Measurements from ENCODE around the gene ALOX15B. TPM values are rescaled to one million over a fixed set of nuclear protein-coding genes. Genes with fewer than 3 reads are reported as not detected.

Gene ALOX15B
- total RNA-seq, 1 experiment from 2014 or later = not detected

GRCh38 chr17:8025176-8025911 is 13.5 kb upstream of the ALOX15B start:
- peaks cover 9% of the 10 kb centered on the region for H3K4me1 ChIP-seq (replicated peaks; ENCODE audit: insufficient read depth)
- POLR2A ChIA-PET (ENCODE audit: unreplicated experiment) = no interaction called here
- CTCF ChIA-PET = no interaction called here
- H4K20me1 ChIP-seq (ENCODE audit: insufficient read depth) = no peaks in the 10 kb centered on the region
- H3K9me2 ChIP-seq (ENCODE audit: insufficient read depth) = no peaks in the 10 kb centered on the region
- TF ChIP-seq CTCF (conservative IDR thresholded peaks at IDR 0.05) (no peak), EZH2 (IDR thresholded peaks at IDR 0.05; ENCODE audit: low read depth) (no peak)
- intact Hi-C loops (cut with micrococcal nuclease; ENCODE audit: unreplicated experiment) = no loop called here
- no peaks in the 10 kb centered on the region for H3K9me3 ChIP-seq (ENCODE audit: insufficient read depth, low read depth)
- no peak overlapping the region for H3K4me2 ChIP-seq
- no peak for DNase-seq
- no peaks in the 10 kb centered on the region for H3K79me2 ChIP-seq (ENCODE audit: low read depth)
- H3F3A ChIP-seq (ENCODE audit: insufficient read depth, low read depth) = peaks cover 5% of the 10 kb centered on the region; the same call in 1 of the 2 replicates
- H3K36me3 ChIP-seq (ENCODE audit: low read depth) = no peaks in the 10 kb centered on the region
- H3K27ac ChIP-seq = no peak overlapping the region
- H2AFZ ChIP-seq = no peak overlapping the region
- H3K4me3 ChIP-seq = no peak overlapping the region
- no TSS peak for BruUV-seq (replicated peaks)
- H3K27me3 ChIP-seq (ENCODE audit: insufficient read depth, low read depth) = no peaks in the 10 kb centered on the region

DNA sequence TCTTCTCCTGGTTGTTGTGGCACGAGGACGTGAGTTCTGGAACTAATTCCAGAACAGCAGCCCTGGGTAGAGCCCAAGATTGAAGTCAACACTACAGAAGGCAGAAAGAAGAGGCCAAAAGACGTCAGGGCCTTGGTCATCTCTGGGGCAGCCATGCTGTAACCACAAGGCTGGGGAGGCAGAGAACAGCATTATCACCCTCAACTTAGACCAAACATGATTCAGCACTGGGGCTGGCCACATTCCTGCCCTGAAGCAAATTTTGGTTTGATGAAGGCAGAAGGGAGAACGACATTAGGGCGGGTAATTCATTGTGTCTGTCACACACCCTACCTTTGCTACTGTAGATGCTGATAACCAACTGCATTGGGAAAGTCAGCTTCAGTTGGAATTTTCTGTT is 9.7 kb upstream of the ALOX15B start:
- Histone ChIP-seq H2AFZ (0 out of 2 replicates have a peak overlapping the region, but pooled peaks have one; percentile 39), H3K36me3 (ENCODE audit: low read depth) (no peaks in the 10 kb centered on the region), H3K9me2 (ENCODE audit: insufficient read depth) (no peaks in the 10 kb centered on the region), H3K4me2 (peak overlapping the region; percentile 18), H3K4me3 (no peak overlapping the region), H3K79me2 (ENCODE audit: low read depth) (no peaks in the 10 kb centered on the region), H4K20me1 (ENCODE audit: insufficient read depth) (no peaks in the 10 kb centered on the region), H3K27ac (no peak overlapping the region), H3K27me3 (ENCODE audit: insufficient read depth, low read depth) (no peaks in the 10 kb centered on the region), H3K4me1 (replicated peaks; ENCODE audit: insufficient read depth) (peaks cover 9% of the 10 kb centered on the region), H3K9me3 (ENCODE audit: insufficient read depth, low read depth) (no peaks in the 10 kb centered on the region), H3F3A (ENCODE audit: insufficient read depth, low read depth) (peaks cover 5% of the 10 kb centered on the region; the same call in 1 of the 2 replicates)
- peak; percentile 61 to 74 for DNase-seq
- CTCF ChIA-PET = no interaction called here
- TF ChIP-seq CTCF (conservative IDR thresholded peaks at IDR 0.05) = no peak
- TF ChIP-seq EZH2 (IDR thresholded peaks at IDR 0.05; ENCODE audit: low read depth) = no peak
- POLR2A ChIA-PET (ENCODE audit: unreplicated experiment) = no interaction called here
- intact Hi-C loops (cut with micrococcal nuclease; ENCODE audit: unreplicated experiment) = no loop called here
- BruUV-seq (replicated peaks) = no TSS peak

DNA sequence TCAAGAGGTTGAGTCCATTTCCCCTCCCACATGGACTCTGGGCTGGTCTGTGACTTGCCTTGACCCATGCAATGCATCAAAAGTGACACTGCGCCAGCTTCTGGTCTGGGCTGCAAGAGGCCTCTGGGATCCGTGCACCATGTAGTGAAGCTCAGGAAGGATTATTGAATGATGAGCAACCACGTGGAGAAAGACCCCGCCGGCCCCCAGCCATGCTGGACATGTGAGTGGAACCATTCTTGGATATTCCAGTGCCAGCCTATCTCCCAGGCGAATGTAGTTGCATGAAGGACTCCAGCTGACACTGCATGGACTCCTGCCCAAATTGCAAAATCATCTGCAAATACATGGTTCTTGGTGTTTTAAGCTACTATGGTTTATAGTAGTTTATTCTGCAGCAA is 7.6 kb upstream of the ALOX15B start:
- Histone ChIP-seq H3K27ac (no peak overlapping the region), H4K20me1 (ENCODE audit: insufficient read depth) (no peaks in the 10 kb centered on the region), H3K4me3 (no peak overlapping the region), H3K4me2 (no peak overlapping the region), H3K36me3 (ENCODE audit: low read depth) (no peaks in the 10 kb centered on the region), H3K9me2 (ENCODE audit: insufficient read depth) (no peaks in the 10 kb centered on the region), H3K4me1 (replicated peaks; ENCODE audit: insufficient read depth) (peaks cover 9% of the 10 kb centered on the region), H3F3A (ENCODE audit: insufficient read depth, low read depth) (peaks cover 5% of the 10 kb centered on the region; the same call in 1 of the 2 replicates), H2AFZ (no peak overlapping the region), H3K79me2 (ENCODE audit: low read depth) (no peaks in the 10 kb centered on the region), H3K9me3 (ENCODE audit: insufficient read depth, low read depth) (no peaks in the 10 kb centered on the region), H3K27me3 (ENCODE audit: insufficient read depth, low read depth) (no peaks in the 10 kb centered on the region)
- no TSS peak for BruUV-seq (replicated peaks)
- ChIA-PET POLR2A (ENCODE audit: unreplicated experiment) (interaction anchor here (0.6 kb wide), 1 partner anchor 111 kb away, joined by 8 read pairs; no protein-coding TSS in a partner anchor), CTCF (no interaction called here)
- no peak for TF ChIP-seq EZH2 (IDR thresholded peaks at IDR 0.05; ENCODE audit: low read depth)
- TF ChIP-seq CTCF (conservative IDR thresholded peaks at IDR 0.05) = no peak
- intact Hi-C loops (cut with micrococcal nuclease; ENCODE audit: unreplicated experiment) = no loop called here
- DNase-seq = no peak

Data from PC-9 (cell line).